HepG2 (cell line): ENCODE measurements around the gene OPRL1. TPM values are rescaled to one million over a fixed set of nuclear protein-coding genes. Genes with fewer than 3 reads are reported as not detected.

Source experiments
- FOSL2 ChIP-seq: sonication (generic); formaldehyde crosslinking; IDR thresholded peaks from 2 replicates; pipeline ENCODE4 v1.4.0; 2020; ENCODE audit warnings: missing genetic modification reagents
- KLF11 ChIP-seq: IDR thresholded peaks from 2 replicates; pipeline ENCODE4 v1.6.1; 2016; ENCODE audit warnings: missing compliant biosample characterization
- MIER3 ChIP-seq: IDR thresholded peaks from 2 replicates; pipeline ENCODE4 v1.6.1; 2016; ENCODE audit warnings: missing compliant biosample characterization, borderline replicate concordance
- SOX5 ChIP-seq: IDR thresholded peaks from 2 replicates; pipeline ENCODE4 v1.6.1; 2016; ENCODE audit warnings: borderline replicate concordance
- ZNF205 ChIP-seq: IDR thresholded peaks from 2 replicates; pipeline ENCODE4 v1.6.1; 2018; ENCODE audit warnings: missing biosample characterization, missing genetic modification reagents
- ZNF256 ChIP-seq: sonication (generic); formaldehyde crosslinking; conservative IDR thresholded peaks from 2 replicates; pipeline ENCODE4 v1.4.0; 2020; ENCODE audit warnings: missing genetic modification reagents
- ZNF350 ChIP-seq: sonication (generic); formaldehyde crosslinking; IDR thresholded peaks from 2 replicates; pipeline ENCODE4 v1.4.0; 2020; ENCODE audit warnings: mild to moderate bottlenecking, low read depth, missing genetic modification reagents, borderline replicate concordance
- ZNF614 ChIP-seq: IDR thresholded peaks from 2 replicates; pipeline ENCODE4 v1.6.1; 2018; ENCODE audit warnings: missing biosample characterization, missing genetic modification reagents, inconsistent platforms, borderline replicate concordance
- polyA plus RNA-seq, 8 experiments: library from polyadenylated mRNA; depleted of rRNA in 3 of 8; stranded (reverse) in 7 of 8; unstranded in 1 of 8; fragments of >200 nt; fragmentation: Illumina TruSeq in 4 of 8; extraction: Trizol in 4 of 8; gene quantifications; 2 replicates each; pipeline versions ENCODE4 v1.2.1 to v1.2.3, GENCODE V29; 2011 to 2016; ENCODE audit warnings: low read depth in 4 of 8, missing spikeins in 1 of 8, mixed read lengths in 1 of 8; ENCODE audit not compliant: insufficient read depth in 1 of 8
- total RNA-seq, 5 experiments: library from RNA; depleted of rRNA; stranded (reverse); fragments of >200 nt; fragmentation: Illumina TruSeq; extraction: Trizol; gene quantifications; 2 replicates each; pipeline ENCODE4 v1.2.3, GENCODE V29; 2016; ENCODE audit warnings: low read depth in 1 of 5
- TF ChIP-seq, protein P1 (sequence below): sonication (generic); formaldehyde crosslinking; IDR thresholded peaks from 2 replicates; pipeline ENCODE4 v1.5.1; 2020; ENCODE audit warnings: mild to moderate bottlenecking, missing genetic modification reagents, borderline replicate concordance
- TF ChIP-seq, protein P2 (sequence below): sonication (generic); IDR thresholded peaks from 2 replicates; pipeline ENCODE4 v1.6.1; 2016; ENCODE audit warnings: low read depth, borderline replicate concordance
- TF ChIP-seq, protein P3 (sequence below): sonication (generic); formaldehyde crosslinking; IDR thresholded peaks from 2 replicates; pipeline ENCODE4 v1.9.0; 2021; ENCODE audit warnings: missing genetic modification reagents, borderline replicate concordance
- TF ChIP-seq, protein P4 (sequence below): sonication (generic); formaldehyde crosslinking; IDR thresholded peaks from 2 replicates; pipeline ENCODE4 v1.5.1; 2020; ENCODE audit warnings: mild to moderate bottlenecking, missing genetic modification reagents, moderate library complexity
- TF ChIP-seq, protein P5 (sequence below): sonication (generic); formaldehyde crosslinking; IDR thresholded peaks from 2 replicates; pipeline ENCODE4 v1.8.1; 2023; ENCODE audit warnings: mild to moderate bottlenecking, missing genetic modification reagents, borderline replicate concordance

OPRL1 gene
- total and polyA plus RNA-seq, 2 of the 13 experiments (the other 11 are each of a cell fraction or from before 2014, with no cell fraction given), result 0.35 to 0.71 TPM

DNA sequence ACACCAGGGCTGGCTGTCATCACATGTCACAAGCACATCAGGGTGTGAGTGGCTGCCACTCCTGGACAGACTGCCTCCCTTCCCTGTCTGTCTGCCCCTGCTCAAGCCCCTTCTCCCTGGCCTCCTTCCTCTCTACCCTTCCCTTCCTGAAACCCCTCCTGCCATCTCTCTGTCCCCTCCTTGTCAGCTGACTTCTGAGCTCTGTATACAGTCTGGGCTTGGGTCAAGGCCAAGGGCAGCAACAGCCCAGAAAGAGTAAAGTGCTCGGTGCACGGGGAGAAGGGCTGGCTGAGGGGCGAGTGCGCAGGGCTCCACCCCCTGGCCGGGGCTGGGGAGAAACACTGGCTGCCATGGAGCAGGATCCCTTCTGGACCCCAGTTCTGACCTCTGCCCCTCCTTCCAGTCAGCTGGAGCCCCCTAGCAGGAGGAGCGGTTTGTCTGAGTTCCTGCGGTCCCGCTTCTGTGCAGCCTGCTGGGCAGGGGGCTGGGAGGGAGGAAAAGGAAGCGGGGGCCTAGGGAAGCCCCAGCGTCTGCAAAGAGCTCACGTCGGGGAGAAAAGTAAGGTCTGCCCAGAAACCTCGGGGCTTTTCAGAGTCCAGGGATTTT lies 2.3 kb downstream of the OPRL1 start (continued):
- TF ChIP-seq, protein P1, sequence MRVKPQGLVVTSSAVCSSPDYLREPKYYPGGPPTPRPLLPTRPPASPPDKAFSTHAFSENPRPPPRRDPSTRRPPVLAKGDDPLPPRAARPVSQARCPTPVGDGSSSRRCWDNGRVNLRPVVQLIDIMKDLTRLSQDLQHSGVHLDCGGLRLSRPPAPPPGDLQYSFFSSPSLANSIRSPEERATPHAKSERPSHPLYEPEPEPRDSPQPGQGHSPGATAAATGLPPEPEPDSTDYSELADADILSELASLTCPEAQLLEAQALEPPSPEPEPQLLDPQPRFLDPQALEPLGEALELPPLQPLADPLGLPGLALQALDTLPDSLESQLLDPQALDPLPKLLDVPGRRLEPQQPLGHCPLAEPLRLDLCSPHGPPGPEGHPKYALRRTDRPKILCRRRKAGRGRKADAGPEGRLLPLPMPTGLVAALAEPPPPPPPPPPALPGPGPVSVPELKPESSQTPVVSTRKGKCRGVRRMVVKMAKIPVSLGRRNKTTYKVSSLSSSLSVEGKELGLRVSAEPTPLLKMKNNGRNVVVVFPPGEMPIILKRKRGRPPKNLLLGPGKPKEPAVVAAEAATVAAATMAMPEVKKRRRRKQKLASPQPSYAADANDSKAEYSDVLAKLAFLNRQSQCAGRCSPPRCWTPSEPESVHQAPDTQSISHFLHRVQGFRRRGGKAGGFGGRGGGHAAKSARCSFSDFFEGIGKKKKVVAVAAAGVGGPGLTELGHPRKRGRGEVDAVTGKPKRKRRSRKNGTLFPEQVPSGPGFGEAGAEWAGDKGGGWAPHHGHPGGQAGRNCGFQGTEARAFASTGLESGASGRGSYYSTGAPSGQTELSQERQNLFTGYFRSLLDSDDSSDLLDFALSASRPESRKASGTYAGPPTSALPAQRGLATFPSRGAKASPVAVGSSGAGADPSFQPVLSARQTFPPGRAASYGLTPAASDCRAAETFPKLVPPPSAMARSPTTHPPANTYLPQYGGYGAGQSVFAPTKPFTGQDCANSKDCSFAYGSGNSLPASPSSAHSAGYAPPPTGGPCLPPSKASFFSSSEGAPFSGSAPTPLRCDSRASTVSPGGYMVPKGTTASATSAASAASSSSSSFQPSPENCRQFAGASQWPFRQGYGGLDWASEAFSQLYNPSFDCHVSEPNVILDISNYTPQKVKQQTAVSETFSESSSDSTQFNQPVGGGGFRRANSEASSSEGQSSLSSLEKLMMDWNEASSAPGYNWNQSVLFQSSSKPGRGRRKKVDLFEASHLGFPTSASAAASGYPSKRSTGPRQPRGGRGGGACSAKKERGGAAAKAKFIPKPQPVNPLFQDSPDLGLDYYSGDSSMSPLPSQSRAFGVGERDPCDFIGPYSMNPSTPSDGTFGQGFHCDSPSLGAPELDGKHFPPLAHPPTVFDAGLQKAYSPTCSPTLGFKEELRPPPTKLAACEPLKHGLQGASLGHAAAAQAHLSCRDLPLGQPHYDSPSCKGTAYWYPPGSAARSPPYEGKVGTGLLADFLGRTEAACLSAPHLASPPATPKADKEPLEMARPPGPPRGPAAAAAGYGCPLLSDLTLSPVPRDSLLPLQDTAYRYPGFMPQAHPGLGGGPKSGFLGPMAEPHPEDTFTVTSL (CRISPR knock-in tag), result no peak
- TF ChIP-seq, protein P2, sequence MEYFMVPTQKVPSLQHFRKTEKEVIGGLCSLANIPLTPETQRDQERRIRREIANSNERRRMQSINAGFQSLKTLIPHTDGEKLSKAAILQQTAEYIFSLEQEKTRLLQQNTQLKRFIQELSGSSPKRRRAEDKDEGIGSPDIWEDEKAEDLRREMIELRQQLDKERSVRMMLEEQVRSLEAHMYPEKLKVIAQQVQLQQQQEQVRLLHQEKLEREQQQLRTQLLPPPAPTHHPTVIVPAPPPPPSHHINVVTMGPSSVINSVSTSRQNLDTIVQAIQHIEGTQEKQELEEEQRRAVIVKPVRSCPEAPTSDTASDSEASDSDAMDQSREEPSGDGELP, result peak; percentile 92; the same call in 1 of the 2 replicates
- TF ChIP-seq ZNF614 (CRISPR knock-in tag), result peak; percentile 70; the same call in 1 of the 2 replicates
- TF ChIP-seq MIER3 (CRISPR knock-in tag), result peak; percentile 79; the same call in 1 of the 2 replicates
- TF ChIP-seq SOX5 (CRISPR knock-in tag), result peak; percentile 47
- TF ChIP-seq KLF11 (CRISPR knock-in tag), result 0 out of 2 replicates have a peak, but pooled peaks have one; percentile 10
- TF ChIP-seq ZNF350 (CRISPR knock-in tag), result 0 out of 2 replicates have a peak, but pooled peaks have one; percentile 47
- TF ChIP-seq, protein P3, sequence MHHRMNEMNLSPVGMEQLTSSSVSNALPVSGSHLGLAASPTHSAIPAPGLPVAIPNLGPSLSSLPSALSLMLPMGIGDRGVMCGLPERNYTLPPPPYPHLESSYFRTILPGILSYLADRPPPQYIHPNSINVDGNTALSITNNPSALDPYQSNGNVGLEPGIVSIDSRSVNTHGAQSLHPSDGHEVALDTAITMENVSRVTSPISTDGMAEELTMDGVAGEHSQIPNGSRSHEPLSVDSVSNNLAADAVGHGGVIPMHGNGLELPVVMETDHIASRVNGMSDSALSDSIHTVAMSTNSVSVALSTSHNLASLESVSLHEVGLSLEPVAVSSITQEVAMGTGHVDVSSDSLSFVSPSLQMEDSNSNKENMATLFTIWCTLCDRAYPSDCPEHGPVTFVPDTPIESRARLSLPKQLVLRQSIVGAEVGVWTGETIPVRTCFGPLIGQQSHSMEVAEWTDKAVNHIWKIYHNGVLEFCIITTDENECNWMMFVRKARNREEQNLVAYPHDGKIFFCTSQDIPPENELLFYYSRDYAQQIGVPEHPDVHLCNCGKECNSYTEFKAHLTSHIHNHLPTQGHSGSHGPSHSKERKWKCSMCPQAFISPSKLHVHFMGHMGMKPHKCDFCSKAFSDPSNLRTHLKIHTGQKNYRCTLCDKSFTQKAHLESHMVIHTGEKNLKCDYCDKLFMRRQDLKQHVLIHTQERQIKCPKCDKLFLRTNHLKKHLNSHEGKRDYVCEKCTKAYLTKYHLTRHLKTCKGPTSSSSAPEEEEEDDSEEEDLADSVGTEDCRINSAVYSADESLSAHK (CRISPR knock-in tag), result no peak
- peak; percentile 29; the same call in 1 of the 2 replicates for TF ChIP-seq FOSL2 (CRISPR knock-in tag)
- TF ChIP-seq, protein P4, sequence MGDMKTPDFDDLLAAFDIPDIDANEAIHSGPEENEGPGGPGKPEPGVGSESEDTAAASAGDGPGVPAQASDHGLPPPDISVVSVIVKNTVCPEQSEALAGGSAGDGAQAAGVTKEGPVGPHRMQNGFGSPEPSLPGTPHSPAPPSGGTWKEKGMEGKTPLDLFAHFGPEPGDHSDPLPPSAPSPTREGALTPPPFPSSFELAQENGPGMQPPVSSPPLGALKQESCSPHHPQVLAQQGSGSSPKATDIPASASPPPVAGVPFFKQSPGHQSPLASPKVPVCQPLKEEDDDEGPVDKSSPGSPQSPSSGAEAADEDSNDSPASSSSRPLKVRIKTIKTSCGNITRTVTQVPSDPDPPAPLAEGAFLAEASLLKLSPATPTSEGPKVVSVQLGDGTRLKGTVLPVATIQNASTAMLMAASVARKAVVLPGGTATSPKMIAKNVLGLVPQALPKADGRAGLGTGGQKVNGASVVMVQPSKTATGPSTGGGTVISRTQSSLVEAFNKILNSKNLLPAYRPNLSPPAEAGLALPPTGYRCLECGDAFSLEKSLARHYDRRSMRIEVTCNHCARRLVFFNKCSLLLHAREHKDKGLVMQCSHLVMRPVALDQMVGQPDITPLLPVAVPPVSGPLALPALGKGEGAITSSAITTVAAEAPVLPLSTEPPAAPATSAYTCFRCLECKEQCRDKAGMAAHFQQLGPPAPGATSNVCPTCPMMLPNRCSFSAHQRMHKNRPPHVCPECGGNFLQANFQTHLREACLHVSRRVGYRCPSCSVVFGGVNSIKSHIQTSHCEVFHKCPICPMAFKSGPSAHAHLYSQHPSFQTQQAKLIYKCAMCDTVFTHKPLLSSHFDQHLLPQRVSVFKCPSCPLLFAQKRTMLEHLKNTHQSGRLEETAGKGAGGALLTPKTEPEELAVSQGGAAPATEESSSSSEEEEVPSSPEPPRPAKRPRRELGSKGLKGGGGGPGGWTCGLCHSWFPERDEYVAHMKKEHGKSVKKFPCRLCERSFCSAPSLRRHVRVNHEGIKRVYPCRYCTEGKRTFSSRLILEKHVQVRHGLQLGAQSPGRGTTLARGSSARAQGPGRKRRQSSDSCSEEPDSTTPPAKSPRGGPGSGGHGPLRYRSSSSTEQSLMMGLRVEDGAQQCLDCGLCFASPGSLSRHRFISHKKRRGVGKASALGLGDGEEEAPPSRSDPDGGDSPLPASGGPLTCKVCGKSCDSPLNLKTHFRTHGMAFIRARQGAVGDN, result peak; percentile 42; the same call in 1 of the 2 replicates
- peak; percentile 82; the same call in 1 of the 2 replicates for TF ChIP-seq ZNF205 (CRISPR knock-in tag)
- TF ChIP-seq, protein P5, sequence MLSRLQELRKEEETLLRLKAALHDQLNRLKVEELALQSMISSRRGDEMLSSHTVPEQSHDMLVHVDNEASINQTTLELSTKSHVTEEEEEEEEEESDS (CRISPR knock-in tag), result no peak
- TF ChIP-seq ZNF256, result 0 out of 2 replicates have a peak, but pooled peaks have one; percentile 25
